HepG2 (cell line): ENCODE results near the gene SP6. TPM values are rescaled to one million over a fixed set of nuclear protein-coding genes. Genes with fewer than 3 reads are reported as not detected.

Source experiments
- FUBP1 ChIP-seq: sonication (generic); formaldehyde crosslinking; IDR thresholded peaks from 2 replicates; pipeline ENCODE4 v1.5.1; 2020; ENCODE audit warnings: missing genetic modification reagents, mild to moderate bottlenecking, borderline replicate concordance
- REXO4 ChIP-seq: sonication (generic); formaldehyde crosslinking; IDR thresholded peaks from 2 replicates; pipeline ENCODE4 v1.8.0; 2022; ENCODE audit warnings: missing genetic modification reagents, mild to moderate bottlenecking, borderline replicate concordance
- SATB2 ChIP-seq: sonication (generic); formaldehyde crosslinking; IDR thresholded peaks from 2 replicates; pipeline ENCODE4 v1.5.0; 2020; ENCODE audit warnings: missing genetic modification reagents
- YY1 ChIP-seq: IDR thresholded peaks from 2 replicates; pipeline ENCODE4 v1.6.1; 2011; ENCODE audit warnings: low read length, low read depth, moderate library complexity, mild to moderate bottlenecking; ENCODE audit not compliant: insufficient read depth, insufficient replicate concordance
- ZBTB40 ChIP-seq, 2 experiments: fragments of 450-650 bp in 1 of 2; sonication (generic) in 1 of 2; formaldehyde crosslinking in 1 of 2; IDR thresholded peaks; 2 replicates each; pipeline versions ENCODE4 v1.6.1 to v1.8.0; 2016 to 2022; ENCODE audit warnings: antibody characterized with exemption in 1 of 2, mild to moderate bottlenecking in 1 of 2, missing genetic modification reagents in 1 of 2
- ZNF44 ChIP-seq: sonication (generic); formaldehyde crosslinking; IDR thresholded peaks from 2 replicates; pipeline ENCODE4 v1.5.1; 2020; ENCODE audit warnings: mild to moderate bottlenecking, missing genetic modification reagents
- ZNF687 ChIP-seq: sonication (generic); formaldehyde crosslinking; IDR thresholded peaks from 2 replicates; pipeline ENCODE4 v1.5.1; 2020; ENCODE audit warnings: mild to moderate bottlenecking, missing genetic modification reagents, moderate library complexity
- ZSCAN25 ChIP-seq: sonication (generic); formaldehyde crosslinking; IDR thresholded peaks from 2 replicates; pipeline ENCODE4 v1.8.0; 2022; ENCODE audit warnings: mild to moderate bottlenecking, missing genetic modification reagents
- polyA plus RNA-seq, 8 experiments: library from polyadenylated mRNA; depleted of rRNA in 3 of 8; stranded (reverse) in 7 of 8; unstranded in 1 of 8; fragments of >200 nt; fragmentation: Illumina TruSeq in 4 of 8; extraction: Trizol in 4 of 8; gene quantifications; 2 replicates each; pipeline versions ENCODE4 v1.2.1 to v1.2.3, GENCODE V29; 2011 to 2016; ENCODE audit warnings: low read depth in 4 of 8, missing spikeins in 1 of 8, mixed read lengths in 1 of 8; ENCODE audit not compliant: insufficient read depth in 1 of 8
- total RNA-seq, 5 experiments: library from RNA; depleted of rRNA; stranded (reverse); fragments of >200 nt; fragmentation: Illumina TruSeq; extraction: Trizol; gene quantifications; 2 replicates each; pipeline ENCODE4 v1.2.3, GENCODE V29; 2016; ENCODE audit warnings: low read depth in 1 of 5

SP6 gene
- total and polyA plus RNA-seq, 2 of the 13 experiments (the other 11 are each of a cell fraction or from before 2014, with no cell fraction given), result 0.07 TPM

- no peak for TF ChIP-seq ZBTB40 (IDR thresholded peaks at IDR 0.05)
- no peak; the same call in none of the 2 replicates for TF ChIP-seq ZBTB40 (CRISPR knock-in tag; IDR thresholded peaks at IDR 0.05)
- TF ChIP-seq REXO4, result no peak
- no peak for TF ChIP-seq ZSCAN25 (CRISPR knock-in tag)
- no peak; the same call in 1 of the 2 replicates for TF ChIP-seq ZNF687
- no peak for TF ChIP-seq YY1
- TF ChIP-seq FUBP1, result no peak
- TF ChIP-seq SATB2 (CRISPR knock-in tag), result no peak
- TF ChIP-seq ZNF44 (CRISPR knock-in tag), result no peak
Observed at GRCh38 chr17:47841488-47842291, 9.3 kb downstream of the SP6 start (continued).
